HG02588 (cell line): ENCODE data around the gene B4GALT5.
A peak's percentile ranks its signal among the peaks of the same experiment; 100 is the strongest.

ENCODE experiments used
- ATAC-seq: cut with Tn5 transposase; IDR thresholded peaks from one replicate; pipeline ENCODE4 v1.9.1; 2021; ENCODE audit warnings: mild to moderate bottlenecking, moderate library complexity; ENCODE audit not compliant: unreplicated experiment

The B4GALT5 gene

GRCh38 chr20:49610691-49611538 lies 102.8 kb downstream of the B4GALT5 start:
- peak; percentile 68 for ATAC-seq

- ATAC-seq: no peak
Measured at GRCh38 chr20:49608752-49609670, 104.7 kb downstream of the B4GALT5 start.

GRCh38 chr20:49607568-49607967 lies 106.1 kb downstream of the B4GALT5 start:
- no peak for ATAC-seq

- ATAC-seq: no peak
Measured at GRCh38 chr20:49603209-49603627, 110.5 kb downstream of the B4GALT5 start.

- ATAC-seq: no peak
Measured at GRCh38 chr20:49602345-49603208, 111.1 kb downstream of the B4GALT5 start.

- ATAC-seq: no peak
Measured at GRCh38 chr20:49601153-49601924, 112.3 kb downstream of the B4GALT5 start.

- ATAC-seq: no peak
Measured at GRCh38 chr20:49599746-49600113, 113.9 kb downstream of the B4GALT5 start.

- no peak for ATAC-seq
Measured at GRCh38 chr20:49597825-49598395, 115.8 kb downstream of the B4GALT5 start.

GRCh38 chr20:49595811-49596561 lies 117.7 kb downstream of the B4GALT5 start:
- ATAC-seq: no peak

GRCh38 chr20:49595346-49595745 lies 118.3 kb downstream of the B4GALT5 start:
- no peak for ATAC-seq

- no peak for ATAC-seq
Measured at GRCh38 chr20:49594931-49595315, 118.8 kb downstream of the B4GALT5 start.

- no peak for ATAC-seq
Measured at GRCh38 chr20:49594143-49594930, 119.3 kb downstream of the B4GALT5 start.

- ATAC-seq: no peak
Measured at GRCh38 chr20:49593466-49594142, 120.1 kb downstream of the B4GALT5 start.

GRCh38 chr20:49592120-49592519 lies 121.6 kb downstream of the B4GALT5 start:
- no peak for ATAC-seq

- no peak for ATAC-seq
Measured at GRCh38 chr20:49591217-49591865, 122.3 kb downstream of the B4GALT5 start.

- ATAC-seq: no peak
Measured at GRCh38 chr20:49590163-49591017, 123.3 kb downstream of the B4GALT5 start.
